Right renal pelvis (tissue), 4 donors: ENCODE results near the gene ZC3HAV1L. TPM values are rescaled to one million over a fixed set of nuclear protein-coding genes. Genes with fewer than 3 reads are reported as not detected.
"Not testable (repeated sequence)": the region's sequence is repeated elsewhere in the genome, so short reads cannot be mapped to it uniquely, and the experiment has no call there.

Experiments used
- DNase-seq, 4 donors: peaks; one replicate each; pipeline ENCODE4 v3.0.0-alpha.2; 2013; ENCODE audit warnings: low read depth in 4 of 4, low spot score in 3 of 4, missing footprints in 1 of 4
- polyA plus RNA-seq, 4 donors: library from polyadenylated mRNA; unstranded; fragments of 120-200 nt; gene quantifications; one replicate each; pipeline ENCODE4 v1.2.1, GENCODE V29; 2013; ENCODE audit not compliant: insufficient read length in 4 of 4

The ZC3HAV1L gene
- polyA plus RNA-seq, 4 donors, result 16.5 to 20.2 (median 18.1) TPM

DNA sequence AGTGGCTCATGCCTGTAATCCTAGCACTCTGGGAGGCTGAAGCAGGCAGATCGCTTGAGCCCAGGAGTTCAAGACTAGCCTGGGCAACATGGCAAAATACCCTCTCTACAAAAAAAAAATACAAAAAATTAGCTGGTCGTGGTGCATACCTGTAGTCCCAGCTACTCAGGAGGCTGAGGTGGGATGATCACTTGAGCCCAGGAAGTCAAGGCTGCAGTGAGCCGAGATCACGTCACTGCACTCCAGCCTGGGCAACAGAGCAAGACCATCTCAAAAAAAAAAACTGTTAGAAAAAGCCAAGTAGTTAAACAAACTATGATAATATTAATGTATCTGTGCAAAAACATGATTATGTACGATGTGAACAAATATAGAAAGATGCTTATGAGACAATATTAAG is 10.0 kb downstream of the ZC3HAV1L start:
- DNase-seq, result not testable (repeated sequence)

- no peak for DNase-seq
Observed at GRCh38 chr7:139023076-139023475, 12.8 kb downstream of the ZC3HAV1L start.

- DNase-seq, result no peak
Observed at GRCh38 chr7:139022286-139022685, 13.6 kb downstream of the ZC3HAV1L start.

- no peak for DNase-seq
Observed at GRCh38 chr7:139018910-139019309, 16.9 kb downstream of the ZC3HAV1L start.

GRCh38 chr7:139016931-139017511 is 18.8 kb downstream of the ZC3HAV1L start:
- DNase-seq, result peak in 2 of 4 donors; percentile 25 to 31

DNA sequence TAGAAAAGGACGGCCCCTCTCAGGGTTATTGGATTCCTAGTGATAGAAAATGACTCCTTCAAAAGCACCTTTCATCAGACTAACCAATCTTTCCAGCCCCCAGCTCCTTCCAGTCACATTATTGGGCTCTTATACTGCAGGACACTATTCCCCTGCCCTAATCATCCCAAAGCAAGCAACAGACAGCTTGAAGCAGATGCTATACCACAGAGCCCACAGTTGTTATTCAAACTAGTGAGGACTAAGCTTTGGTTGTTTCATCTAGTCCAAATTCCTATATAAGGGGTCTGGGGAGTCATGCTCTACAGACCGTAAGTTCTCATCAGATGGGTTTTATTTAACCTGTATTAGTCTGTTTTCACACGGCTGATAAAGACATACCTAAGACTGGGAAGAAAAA is 24.5 kb downstream of the ZC3HAV1L start:
- DNase-seq, result no peak

- no peak for DNase-seq
Observed at GRCh38 chr7:139004321-139005090, 31.3 kb downstream of the ZC3HAV1L start.

GRCh38 chr7:138999414-138999813 is 36.4 kb downstream of the ZC3HAV1L start:
- DNase-seq, result no peak

DNA sequence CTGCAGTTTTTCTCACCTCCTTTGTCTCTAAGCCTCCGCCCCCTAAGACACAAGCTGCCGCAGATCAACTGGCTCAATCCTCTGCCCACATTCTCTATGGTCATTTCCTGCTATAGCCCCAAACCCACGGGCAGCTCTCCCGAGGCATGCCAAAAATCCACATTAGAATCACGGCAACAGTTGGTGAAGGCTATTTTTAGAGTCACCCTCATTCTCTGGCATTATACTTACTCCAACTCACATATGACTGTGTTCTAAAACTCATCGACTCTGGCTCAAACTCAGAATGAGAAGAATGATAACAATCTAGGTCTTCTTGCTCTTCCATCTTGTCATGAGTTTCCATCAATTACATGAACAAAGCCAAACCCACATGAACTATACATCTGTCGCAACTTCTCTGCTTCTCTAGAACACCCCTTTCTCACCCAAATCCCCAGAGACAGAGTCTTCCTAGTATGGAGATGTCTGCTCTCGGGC is 43.8 kb downstream of the ZC3HAV1L start:
- DNase-seq, result no peak

- DNase-seq, result no peak
Observed at GRCh38 chr7:138987686-138988085, 48.2 kb downstream of the ZC3HAV1L start.

GRCh38 chr7:138982204-138982623 is 53.6 kb downstream of the ZC3HAV1L start:
- DNase-seq, result peak in 1 of 4 donors; percentile 23

GRCh38 chr7:138981332-138982203 is 54.3 kb downstream of the ZC3HAV1L start, which contains the start of gene KIAA1549:
Gene KIAA1549 (minus strand): TSS chr7:138981389. CDS start chr7:138981269, 120 bp downstream.
- DNase-seq, result peak in 2 of 4 donors; percentile 49 to 52

DNA sequence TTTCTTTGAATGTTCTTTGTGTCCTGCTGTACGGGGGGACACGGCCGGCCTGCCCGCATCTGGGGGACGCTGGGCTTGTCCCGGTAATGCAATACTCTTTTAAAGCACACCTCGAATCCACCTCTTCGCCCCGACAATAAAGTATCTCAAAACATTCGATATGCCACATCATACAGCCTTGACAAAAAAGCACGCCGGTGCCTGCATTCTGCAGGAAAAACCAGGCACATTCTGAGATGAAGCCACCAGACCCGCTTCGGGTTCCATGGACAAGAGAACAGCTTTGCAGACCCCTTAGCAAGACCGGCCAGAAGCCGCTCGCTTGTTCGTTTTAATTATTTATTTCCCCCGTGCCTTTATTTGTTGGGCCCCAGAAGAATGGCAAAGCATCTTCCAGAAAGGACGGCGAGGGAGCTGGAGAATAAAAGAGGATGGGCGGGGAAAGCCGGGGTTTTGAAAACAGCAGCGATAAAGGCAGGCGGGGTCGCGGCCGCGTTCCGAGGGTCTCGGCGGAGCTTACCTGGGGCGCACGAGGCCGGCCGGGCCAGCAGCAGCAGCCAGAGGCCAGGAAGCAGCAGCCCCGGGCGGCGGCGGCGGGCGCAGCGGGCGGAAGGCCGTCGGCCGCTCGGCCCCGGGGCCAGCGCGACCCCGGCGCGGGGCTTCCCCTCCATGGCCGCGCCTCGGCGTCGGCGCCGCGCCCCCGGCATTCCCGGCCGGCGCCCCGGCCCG is 55.1 kb downstream of the ZC3HAV1L start:
- DNase-seq, result no peak

GRCh38 chr7:138979988-138980562 is 55.8 kb downstream of the ZC3HAV1L start:
- DNase-seq, result no peak

DNA sequence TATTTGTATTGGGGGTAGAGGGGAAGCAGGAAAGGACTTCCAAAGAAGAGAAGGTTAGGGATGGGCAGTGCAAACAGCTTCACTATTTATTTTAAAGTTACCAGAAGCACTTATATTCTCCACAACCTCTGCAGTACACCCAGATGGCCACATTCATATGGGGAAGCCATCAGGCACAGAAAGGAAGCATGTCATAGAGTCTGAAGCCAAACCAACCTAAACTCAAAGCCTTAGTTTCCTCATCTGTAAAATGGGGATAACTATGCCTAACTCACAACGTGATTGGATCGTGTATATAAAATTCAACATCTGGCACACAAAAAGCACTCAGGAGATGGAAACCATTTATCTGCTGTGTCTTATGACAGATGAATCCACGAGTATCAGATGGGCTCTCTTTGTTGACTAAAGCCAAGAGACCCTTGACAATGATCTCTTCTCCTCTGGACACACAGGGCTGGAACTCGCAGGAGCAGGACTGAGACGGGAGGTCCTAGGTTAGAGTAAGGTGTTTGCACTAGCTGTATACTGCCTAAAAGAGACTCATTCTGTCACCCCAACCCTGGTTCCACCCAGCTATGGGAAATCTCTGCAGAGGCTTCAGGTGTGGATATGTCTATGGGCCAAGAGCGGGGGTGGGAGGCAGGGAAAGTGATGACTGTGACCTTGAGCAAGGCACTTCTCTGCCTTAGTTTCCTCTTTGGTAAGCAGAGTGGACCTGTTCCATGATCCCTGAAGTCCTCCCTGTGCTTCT is 56.4 kb downstream of the ZC3HAV1L start:
- DNase-seq, result no peak

DNA sequence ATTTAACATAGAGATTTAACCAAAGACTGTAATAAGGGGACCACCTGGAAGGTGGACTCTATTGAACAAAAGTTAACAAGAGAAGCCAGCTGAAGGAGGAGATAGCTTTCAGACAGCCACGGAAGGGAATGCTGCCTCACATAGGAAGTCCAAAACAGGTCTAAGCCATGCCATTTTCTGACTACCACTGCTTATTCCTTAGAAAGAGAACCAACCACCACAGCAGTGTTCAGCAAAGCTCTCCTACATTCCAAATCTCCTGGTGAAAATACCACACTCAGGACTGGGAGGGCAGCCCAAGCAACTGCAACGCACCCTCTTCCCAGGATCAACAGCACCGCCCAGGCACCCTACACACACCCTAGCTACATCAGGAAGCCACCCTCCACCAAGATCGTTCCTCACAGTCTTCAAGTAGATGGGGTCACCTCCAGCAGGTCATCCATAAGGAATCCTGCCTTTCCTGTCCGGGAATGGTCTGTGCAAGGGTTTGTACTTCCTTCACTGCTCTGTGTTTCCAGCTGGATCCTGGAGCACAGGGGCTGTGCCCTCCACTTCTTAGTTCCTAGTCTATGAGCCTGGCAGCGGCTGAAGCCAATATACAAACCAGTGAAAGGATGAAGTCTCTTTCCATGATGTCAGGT is 57.2 kb downstream of the ZC3HAV1L start:
- DNase-seq, result no peak

GRCh38 chr7:138976161-138976560 is 59.7 kb downstream of the ZC3HAV1L start:
- not testable (repeated sequence) for DNase-seq
